RWPE2 (cell line): Measurements from ENCODE around the gene ZMIZ1.

Source experiments
- ATAC-seq: fragments of 200-7000 bp; cut with Tn5 transposase; 3 replicates; pipeline ENCODE4 v1.9.1; 2021; ENCODE audit warnings: low read depth
- DNase-seq: peaks from one replicate; pipeline ENCODE4 v3.0.0-alpha.2; 2020; ENCODE audit warnings: low spot score
- H3K27ac ChIP-seq: fragments of 450-650 bp; 2 replicates; pipeline ENCODE4 v1.5.1; 2017; ENCODE audit warnings: mild to moderate bottlenecking; ENCODE audit not compliant: poor library complexity, severe bottlenecking
- H3K27me3 ChIP-seq: fragments of 250-450 bp; sonication (Bioruptor Pico); 2 replicates; pipeline ENCODE4 v1.5.1; 2021; ENCODE audit warnings: mild to moderate bottlenecking, moderate library complexity; ENCODE audit not compliant: insufficient read depth, poor library complexity, severe bottlenecking
- H3K36me3 ChIP-seq: fragments of 250-450 bp; sonication (Bioruptor Pico); 2 replicates; pipeline ENCODE4 v1.5.1; 2020; ENCODE audit warnings: low read depth, mild to moderate bottlenecking, moderate library complexity
- H3K4me1 ChIP-seq: fragments of 250-450 bp; sonication (Bioruptor Pico); 2 replicates; pipeline ENCODE4 v1.5.1; 2021; ENCODE audit warnings: mild to moderate bottlenecking, moderate library complexity; ENCODE audit not compliant: insufficient read depth, poor library complexity, severe bottlenecking
- H3K4me3 ChIP-seq: fragments of 250-450 bp; sonication (Bioruptor Pico); 2 replicates; pipeline ENCODE4 v1.5.1; 2021; ENCODE audit warnings: mild to moderate bottlenecking, moderate library complexity; ENCODE audit not compliant: severe bottlenecking
- H3K9me3 ChIP-seq: fragments of 250-450 bp; sonication (Bioruptor Pico); 2 replicates; pipeline ENCODE4 v1.5.1; 2021; ENCODE audit warnings: mild to moderate bottlenecking, moderate library complexity; ENCODE audit not compliant: severe bottlenecking
- CTCF ChIP-seq: fragments of 450-650 bp; IDR thresholded peaks from one replicate; pipeline ENCODE4 v1.5.1; 2017; ENCODE audit warnings: mild to moderate bottlenecking, moderate library complexity; ENCODE audit not compliant: poor library complexity, severe bottlenecking

The ZMIZ1 gene

DNA sequence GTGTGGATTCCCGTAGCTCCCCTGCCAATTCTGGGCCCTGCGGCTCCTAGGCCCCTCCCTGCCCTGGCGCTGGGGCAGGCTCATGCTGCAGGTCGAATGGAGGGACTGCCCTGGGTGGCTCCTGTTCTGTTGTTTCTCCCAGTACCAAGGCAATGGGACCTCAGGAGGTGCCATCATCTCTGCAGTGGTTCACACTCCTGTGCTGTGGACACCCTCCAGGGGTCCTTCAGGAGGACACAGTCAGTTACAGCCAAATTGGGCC, 138.3 kb downstream of the ZMIZ1 start:
- no peaks in the 10 kb centered on the region for H3K9me3 ChIP-seq
- H3K4me1 ChIP-seq, result no peaks in the 10 kb centered on the region
- no peak for DNase-seq
- no peak overlapping the region for H3K27ac ChIP-seq
- no peak overlapping the region for H3K4me3 ChIP-seq
- no peak for ATAC-seq
- no peak for TF ChIP-seq CTCF
- H3K36me3 ChIP-seq, result peaks cover 19% of the 10 kb centered on the region
- H3K27me3 ChIP-seq, result no peaks in the 10 kb centered on the region

DNA sequence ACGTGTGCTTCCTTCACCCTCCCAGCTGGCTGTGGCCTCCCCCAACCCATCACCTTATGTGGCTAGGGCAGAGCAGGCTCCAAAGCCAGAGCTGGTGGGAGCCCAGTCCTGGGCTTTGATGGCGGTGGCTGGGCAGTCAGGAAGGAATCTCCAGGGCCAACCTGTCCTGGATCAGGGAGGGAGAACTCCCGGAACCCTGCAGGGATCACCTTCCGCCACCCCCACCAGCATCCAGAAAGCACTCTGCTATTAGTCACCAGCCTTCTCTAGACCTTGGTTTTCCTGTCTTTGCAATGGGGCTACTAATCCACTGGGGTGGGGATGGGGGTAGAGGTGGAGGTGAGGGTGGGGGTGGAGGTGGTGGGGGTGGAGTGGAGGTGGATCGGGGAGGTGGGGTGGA, 139.0 kb downstream of the ZMIZ1 start:
- no peak for TF ChIP-seq CTCF
- Histone ChIP-seq H3K4me3 (no peak overlapping the region), H3K36me3 (peaks cover 19% of the 10 kb centered on the region), H3K27me3 (no peaks in the 10 kb centered on the region), H3K9me3 (no peaks in the 10 kb centered on the region), H3K4me1 (no peaks in the 10 kb centered on the region), H3K27ac (no peak overlapping the region)
- DNase-seq, result no peak
- no peak; the same call in 2 of the 3 replicates for ATAC-seq

- Histone ChIP-seq H3K27ac (no peak overlapping the region), H3K9me3 (no peaks in the 10 kb centered on the region), H3K36me3 (peaks cover 18% of the 10 kb centered on the region), H3K4me3 (no peak overlapping the region), H3K4me1 (no peaks in the 10 kb centered on the region), H3K27me3 (no peaks in the 10 kb centered on the region)
- no peak for TF ChIP-seq CTCF
- DNase-seq (no peak), ATAC-seq (no peak)
These were observed 139.7 kb downstream of the ZMIZ1 start for GRCh38 chr10:79208251-79208983.

GRCh38 chr10:79209340-79209739, 140.6 kb downstream of the ZMIZ1 start:
- H3K4me1 ChIP-seq, result no peaks in the 10 kb centered on the region
- H3K4me3 ChIP-seq, result no peak overlapping the region
- no peak for TF ChIP-seq CTCF
- H3K27ac ChIP-seq, result no peak overlapping the region
- ATAC-seq, result no peak
- H3K36me3 ChIP-seq, result peaks cover 14% of the 10 kb centered on the region
- no peaks in the 10 kb centered on the region for H3K27me3 ChIP-seq
- DNase-seq, result no peak
- H3K9me3 ChIP-seq, result no peaks in the 10 kb centered on the region

GRCh38 chr10:79209831-79210230, 141.1 kb downstream of the ZMIZ1 start:
- ATAC-seq (no peak), DNase-seq (no peak)
- Histone ChIP-seq H3K4me1 (no peaks in the 10 kb centered on the region), H3K36me3 (peaks cover 14% of the 10 kb centered on the region), H3K9me3 (no peaks in the 10 kb centered on the region), H3K4me3 (no peak overlapping the region), H3K27ac (no peak overlapping the region), H3K27me3 (no peaks in the 10 kb centered on the region)
- TF ChIP-seq CTCF, result no peak
